HG02981 (cell line): ENCODE results near the gene RNF123.
"Not testable (repeated sequence)": the region's sequence is repeated elsewhere in the genome, so short reads cannot be mapped to it uniquely, and the experiment has no call there.

Experiments used
- ATAC-seq: cut with Tn5 transposase; IDR thresholded peaks from one replicate; pipeline ENCODE4 v1.9.1; 2021; ENCODE audit warnings: mild to moderate bottlenecking, moderate library complexity; ENCODE audit not compliant: unreplicated experiment

The RNF123 gene

GRCh38 chr3:49675912-49676311, 13.4 kb upstream of the RNF123 start:
- ATAC-seq, result no peak

- no peak for ATAC-seq
These were observed 8.7 kb upstream of the RNF123 start for GRCh38 chr3:49680493-49681231.

GRCh38 chr3:49681232-49681522, 8.2 kb upstream of the RNF123 start:
- ATAC-seq, result no peak

GRCh38 chr3:49681543-49681942, 7.8 kb upstream of the RNF123 start:
- no peak for ATAC-seq

DNA sequence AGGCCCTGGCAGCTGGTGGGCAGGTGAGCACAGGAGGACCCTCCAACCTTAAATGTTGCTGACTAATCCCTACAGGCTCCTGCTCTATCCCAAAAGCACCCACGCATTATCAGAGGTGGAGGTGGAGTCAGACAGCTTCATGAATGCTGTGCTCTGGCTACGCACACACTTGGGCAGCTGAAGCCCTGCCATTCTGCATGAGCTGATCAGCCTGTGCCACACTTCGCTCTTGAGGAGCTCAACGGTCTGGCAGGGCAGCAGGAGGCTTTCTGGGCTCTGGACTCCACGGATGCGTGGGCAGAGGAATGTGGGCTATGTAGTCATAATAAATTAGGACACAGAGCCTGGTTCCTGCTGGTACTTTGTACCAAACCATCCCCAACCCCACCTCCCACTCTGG, 6.2 kb upstream of the RNF123 start:
- ATAC-seq, result no peak

DNA sequence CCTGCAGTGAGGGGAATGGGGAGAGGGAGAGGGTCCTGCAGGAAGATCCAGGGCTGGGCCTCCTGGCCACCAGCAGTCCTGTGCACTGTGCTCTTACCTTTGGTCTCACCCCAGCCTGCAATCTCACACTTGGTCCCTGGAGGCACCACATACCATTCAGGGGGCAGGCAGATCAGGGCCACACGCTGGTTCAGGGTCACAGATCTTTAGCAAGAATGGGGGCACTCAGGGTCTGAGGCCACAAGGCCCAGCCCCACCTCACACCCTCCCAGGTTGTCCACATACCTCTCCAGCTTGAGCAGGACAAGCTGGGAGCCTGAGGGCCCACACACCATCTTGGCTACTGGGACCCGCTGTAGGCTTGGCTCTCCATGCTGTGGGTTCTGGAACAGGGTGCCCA, 4.9 kb upstream of the RNF123 start:
- not testable (repeated sequence) for ATAC-seq

DNA sequence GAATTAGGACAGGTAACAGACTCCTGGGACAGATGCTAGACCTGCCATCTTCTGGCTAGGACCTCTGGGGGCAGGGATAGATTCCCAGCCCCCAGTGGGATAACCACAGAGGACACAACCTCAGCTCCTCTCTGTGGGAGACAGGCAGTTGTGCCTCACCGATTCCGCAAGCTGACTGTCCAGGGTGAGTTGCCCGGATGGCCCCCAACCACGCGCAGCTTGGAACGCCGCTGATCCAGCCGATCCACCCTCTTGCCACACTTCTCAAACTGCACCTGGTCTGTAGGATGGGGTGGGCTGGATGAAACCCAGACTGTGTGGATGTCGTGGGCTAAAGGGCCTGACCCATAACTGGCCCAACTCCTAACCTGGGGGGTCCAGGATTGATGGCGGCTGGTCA, 4.3 kb upstream of the RNF123 start:
- ATAC-seq, result not testable (repeated sequence)

DNA sequence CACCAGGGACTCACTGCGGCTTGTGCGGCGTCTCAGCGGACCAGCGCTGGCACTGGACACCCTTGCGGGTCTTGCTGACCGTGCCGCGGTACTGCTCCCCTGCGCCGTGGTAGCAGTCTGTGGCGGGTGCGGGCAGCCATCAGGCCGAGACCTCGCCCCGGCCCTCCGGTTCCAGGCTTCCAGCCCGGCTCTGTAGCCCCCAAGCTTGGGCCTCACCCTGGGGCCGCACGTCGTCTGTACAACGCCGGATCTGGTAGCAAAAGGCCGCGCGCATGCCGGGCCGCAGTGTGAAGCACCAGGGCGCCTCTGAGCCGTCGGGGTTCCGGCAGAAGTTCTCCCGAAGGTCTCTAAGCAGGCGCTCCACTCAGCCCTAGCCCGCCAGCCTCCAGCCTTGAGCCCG, 3.5 kb upstream of the RNF123 start:
- ATAC-seq, result not testable (repeated sequence)

- ATAC-seq, result not testable (repeated sequence)
These were observed 3.0 kb upstream of the RNF123 start for GRCh38 chr3:49686346-49686745.

- not testable (repeated sequence) for ATAC-seq
These were observed 2.5 kb upstream of the RNF123 start for GRCh38 chr3:49686769-49687423.

- ATAC-seq, result not testable (repeated sequence)
These were observed 1.9 kb upstream of the RNF123 start for GRCh38 chr3:49687424-49687795.

GRCh38 chr3:49688338-49689045, 865 bp upstream of the RNF123 start:
- not testable (repeated sequence) for ATAC-seq

GRCh38 chr3:49689908-49690624, 709 bp downstream of the RNF123 start:
- not testable (repeated sequence) for ATAC-seq

DNA sequence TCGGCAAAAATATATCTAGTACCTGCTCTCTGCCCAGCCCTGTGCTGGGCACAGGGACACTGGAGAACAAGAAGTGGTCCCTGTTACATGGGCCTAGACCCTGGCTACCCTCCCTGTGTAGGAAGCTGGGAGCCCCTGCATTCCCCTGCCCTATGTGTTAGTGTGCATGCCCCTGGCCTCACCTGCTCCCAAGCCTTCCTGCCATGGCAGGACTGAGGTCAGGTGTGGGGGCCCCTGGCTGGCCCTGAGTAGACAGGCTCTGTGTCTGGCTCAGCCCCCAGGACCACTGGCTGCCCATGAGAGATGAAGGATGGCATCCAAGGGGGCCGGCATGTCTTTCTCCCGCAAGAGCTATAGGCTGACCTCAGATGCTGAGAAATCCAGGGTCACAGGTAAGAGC, 1.5 kb downstream of the RNF123 start:
- ATAC-seq, result not testable (repeated sequence)

DNA sequence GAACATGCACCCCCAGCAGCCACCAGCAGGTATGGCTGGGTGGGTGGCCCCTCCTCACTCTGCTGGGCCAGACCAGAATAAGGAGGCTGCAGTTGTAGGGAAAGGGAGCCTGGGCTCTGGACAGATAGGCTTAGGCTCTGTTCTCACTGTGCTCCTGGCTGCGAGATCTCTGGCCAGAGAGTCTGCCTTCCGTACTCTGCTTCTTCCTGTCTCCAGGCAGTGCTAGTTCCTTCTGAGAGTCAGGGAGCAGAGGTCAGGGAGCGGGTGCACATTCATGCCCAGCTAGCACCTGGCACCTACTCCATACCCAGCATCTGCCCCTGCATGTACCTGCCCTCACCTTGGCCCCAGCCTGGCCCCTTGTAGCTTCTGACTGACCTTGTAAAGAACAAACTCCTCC, 2.1 kb downstream of the RNF123 start:
- ATAC-seq, result not testable (repeated sequence)

GRCh38 chr3:49694409-49695070, 5.2 kb downstream of the RNF123 start:
- not testable (repeated sequence) for ATAC-seq

DNA sequence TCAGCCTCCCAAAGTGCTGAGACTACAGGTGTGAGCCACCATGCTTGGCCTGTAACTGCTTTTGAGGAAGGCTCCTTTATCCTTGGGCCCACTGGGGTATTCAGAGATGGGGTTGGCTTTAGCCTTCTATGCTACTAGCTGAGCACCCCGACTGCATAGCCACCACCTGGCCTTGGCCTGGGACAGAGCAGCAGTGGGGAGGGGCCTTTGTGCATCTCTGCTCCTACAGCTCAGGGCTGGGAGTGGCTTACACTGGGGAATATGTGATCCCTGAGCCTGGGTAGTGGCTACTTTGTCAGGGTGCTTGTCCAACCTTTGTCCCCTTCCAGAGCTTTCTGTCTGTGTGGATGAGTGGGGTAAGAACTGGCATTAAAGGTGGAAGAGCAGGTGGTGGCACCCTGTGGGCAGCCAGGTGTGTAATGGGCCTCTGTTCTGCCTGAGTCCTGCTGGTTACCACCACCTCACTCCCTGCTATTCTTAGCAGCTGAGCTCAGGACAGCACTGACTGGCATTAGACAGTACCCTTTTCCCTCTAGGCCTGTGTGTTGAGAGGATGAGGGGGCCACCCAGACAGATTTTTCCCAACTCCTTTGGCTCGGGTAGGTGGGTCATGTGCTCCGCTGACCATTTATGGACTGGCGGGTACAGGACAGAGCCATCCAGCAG, 6.1 kb downstream of the RNF123 start:
- ATAC-seq, result not testable (repeated sequence)

- ATAC-seq, result no peak
These were observed 10.1 kb downstream of the RNF123 start for GRCh38 chr3:49699281-49699979.

DNA sequence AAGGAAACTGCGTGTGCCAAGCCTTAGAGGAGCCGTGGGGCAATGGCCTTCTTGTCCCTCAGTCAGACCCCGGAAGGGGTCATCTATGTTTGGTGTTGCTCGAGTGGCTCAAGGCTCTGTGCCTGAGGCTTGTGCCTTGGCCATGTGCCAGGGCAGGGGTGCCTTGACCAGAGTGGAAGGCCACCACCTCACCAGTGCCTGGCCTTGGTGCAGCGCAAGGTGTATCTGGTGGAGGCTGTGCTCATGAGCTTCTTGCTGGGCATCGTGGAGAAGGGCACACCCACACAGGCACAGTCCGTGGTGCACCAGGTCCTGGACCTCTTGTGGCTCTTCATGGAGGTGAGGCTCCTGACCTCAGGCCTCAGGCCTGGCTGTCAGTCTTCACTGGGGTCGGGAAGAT, 10.7 kb downstream of the RNF123 start:
- no peak for ATAC-seq
